HepG2 (cell line): ENCODE measurements around the gene NSD2. TPM values are rescaled to one million over a fixed set of nuclear protein-coding genes. Genes with fewer than 3 reads are reported as not detected.

Experiments
- ATAC-seq: fragments of 200-7000 bp; cut with Tn5 transposase; 3 replicates; pipeline ENCODE4 v1.9.1; 2020; ENCODE audit warnings: mild to moderate bottlenecking, moderate library complexity
- BruUV-seq: library from RNA; stranded (reverse); fragments of 400-500 nt; replicated peaks from 2 replicates; lab custom pipeline; 2021; lab: Mats Ljungman, UMichigan
- CTCF ChIA-PET: fragments of 300-600 bp; formaldehyde crosslinking; extraction: SDS; loops from one replicate; lab custom pipeline; 2021; ENCODE audit warnings: low total read pairs, inconsistent platforms, low intra/inter-chr PET ratio; lab: Yijun Ruan, JAX
- POLR2A ChIA-PET: fragments of 350-600 bp; sonication (Branson Sonifier 250); formaldehyde crosslinking; loops from one replicate; lab custom pipeline; 2020; ENCODE audit warnings: antibody characterized with exemption, inconsistent platforms; lab: Yijun Ruan, JAX
- DNase-seq: peaks from one replicate; pipeline ENCODE4 v3.0.0-alpha.2; 2015; ENCODE audit warnings: low spot score
- FAIRE-seq: peaks from 3 replicates; lab custom pipeline; 2011; peaks lifted over from hg19 to GRCh38; lab: Jason Lieb, UNC
- H2AFZ ChIP-seq: one replicate; pipeline ENCODE4 v1.6.1; 2011; ENCODE audit warnings: low read length, inconsistent platforms
- H3K27ac ChIP-seq: fragments of 300-600 bp; 3 replicates; pipeline ENCODE4 v1.8.0; 2011; ENCODE audit warnings: mixed run types, mild to moderate bottlenecking, mixed read lengths, low read length, inconsistent platforms; ENCODE audit not compliant: insufficient read depth; ENCODE audit errors: extremely low read length
- H3K27me3 ChIP-seq, 2 experiments: fragments of 200-600 bp in 1 of 2; 2 replicates in 1 of 2; 3 replicates in 1 of 2; pipeline versions ENCODE4 v1.6.0 to v1.8.0; 2011; ENCODE audit warnings: low read length in 2 of 2, mild to moderate bottlenecking in 2 of 2, moderate library complexity in 2 of 2, inconsistent platforms in 1 of 2; ENCODE audit not compliant: insufficient read depth in 2 of 2, control insufficient read depth in 1 of 2
- H3K36me3 ChIP-seq, 2 experiments: fragments of 200-600 bp in 1 of 2; replicated peaks in 1 of 2; 2 replicates in 1 of 2; 3 replicates in 1 of 2; pipeline versions ENCODE4 v1.5.1 to v1.8.0; 2011; ENCODE audit warnings: low read length in 2 of 2, inconsistent platforms in 1 of 2; ENCODE audit not compliant: insufficient read depth in 2 of 2, control insufficient read depth in 1 of 2
- H3K4me1 ChIP-seq: 2 replicates; pipeline ENCODE4 v1.5.1; 2012; ENCODE audit warnings: low read length, inconsistent platforms; ENCODE audit not compliant: insufficient read depth
- H3K4me2 ChIP-seq: 2 replicates; pipeline ENCODE4 v1.6.0; 2011; ENCODE audit warnings: low read depth, low read length, inconsistent platforms
- H3K4me3 ChIP-seq, 3 experiments: fragments of 200-600 bp in 1 of 3; sonication (generic), shearing (Covaris generic) in 1 of 3; replicated peaks in 1 of 3; 2 replicates each; pipeline ENCODE4 v1.5.1; 2011 to 2016; ENCODE audit warnings: low read length in 3 of 3, inconsistent platforms in 2 of 3, low read depth in 2 of 3, mild to moderate bottlenecking in 2 of 3, control low read depth in 1 of 3, mixed read lengths in 1 of 3; ENCODE audit not compliant: insufficient read depth in 1 of 3
- H3K79me2 ChIP-seq: one replicate; pipeline ENCODE4 v1.6.1; 2011; ENCODE audit warnings: low read length, inconsistent platforms; ENCODE audit not compliant: insufficient read depth
- H3K9ac ChIP-seq: 2 replicates; pipeline ENCODE4 v1.6.0; 2011; ENCODE audit warnings: mild to moderate bottlenecking, low read depth, low read length, inconsistent platforms; ENCODE audit not compliant: insufficient read depth
- H3K9me3 ChIP-seq: 2 replicates; pipeline ENCODE4 v1.5.1; 2012; ENCODE audit warnings: mild to moderate bottlenecking, low read length
- H4K20me1 ChIP-seq: 2 replicates; pipeline ENCODE4 v1.6.0; 2011; ENCODE audit warnings: inconsistent platforms, mild to moderate bottlenecking, low read length, moderate library complexity; ENCODE audit not compliant: insufficient read depth
- AGO1 ChIP-seq: fragments of 200-400 bp; formaldehyde crosslinking; IDR thresholded peaks from 2 replicates; pipeline ENCODE4 v1.6.1; 2017; ENCODE audit warnings: mild to moderate bottlenecking, low read depth, low read length, moderate library complexity; ENCODE audit not compliant: poor library complexity, severe bottlenecking
- CHD4 ChIP-seq: fragments of 200-600 bp; sonication (generic); IDR thresholded peaks from 2 replicates; pipeline ENCODE4 v1.7.0; 2017; ENCODE audit warnings: mild to moderate bottlenecking, low read length, borderline replicate concordance
- CTCF ChIP-seq: sonication (generic); formaldehyde crosslinking; IDR thresholded peaks from 2 replicates; pipeline ENCODE4 v1.5.0; 2020; ENCODE audit warnings: mild to moderate bottlenecking, missing genetic modification reagents, moderate library complexity
- REST ChIP-seq, 2 experiments: IDR thresholded peaks; 2 replicates each; pipeline ENCODE4 v1.6.1; 2011 to 2012; ENCODE audit warnings: low read length in 2 of 2, borderline replicate concordance in 1 of 2, low read depth in 1 of 2, mild to moderate bottlenecking in 1 of 2, moderate library complexity in 1 of 2
- SNRNP70 ChIP-seq: fragments of 200-400 bp; formaldehyde crosslinking; IDR thresholded peaks from 2 replicates; pipeline ENCODE4 v1.6.1; 2017; ENCODE audit warnings: mild to moderate bottlenecking, low read depth, low read length, moderate library complexity
- STAG1 ChIP-seq: sonication (generic); formaldehyde crosslinking; IDR thresholded peaks from 2 replicates; pipeline ENCODE4 v1.4.0; 2020; ENCODE audit warnings: missing genetic modification reagents
- TOE1 ChIP-seq: sonication (generic); formaldehyde crosslinking; IDR thresholded peaks from 2 replicates; pipeline ENCODE4 v1.4.0; 2020; ENCODE audit warnings: mild to moderate bottlenecking, missing genetic modification reagents
- ZNF24 ChIP-seq: fragments of 450-650 bp; IDR thresholded peaks from 2 replicates; pipeline ENCODE4 v1.6.1; 2017; ENCODE audit warnings: antibody characterized with exemption, mild to moderate bottlenecking
- ZNF329 ChIP-seq: sonication (generic); formaldehyde crosslinking; IDR thresholded peaks from 2 replicates; pipeline ENCODE4 v1.9.0; 2021; ENCODE audit warnings: low read depth, mild to moderate bottlenecking, missing genetic modification reagents
- ZNF460 ChIP-seq: sonication (generic); formaldehyde crosslinking; IDR thresholded peaks from 2 replicates; pipeline ENCODE4 v1.5.1; 2020; ENCODE audit warnings: missing genetic modification reagents, mild to moderate bottlenecking, borderline replicate concordance
- ZNF546 ChIP-seq: sonication (generic); formaldehyde crosslinking; conservative IDR thresholded peaks from 2 replicates; pipeline ENCODE4 v1.8.1; 2023; ENCODE audit warnings: mild to moderate bottlenecking, missing genetic modification reagents
- ZNF557 ChIP-seq: sonication (generic); formaldehyde crosslinking; IDR thresholded peaks from 2 replicates; pipeline ENCODE4 v1.4.0; 2020; ENCODE audit warnings: missing genetic modification reagents
- ZNF564 ChIP-seq: sonication (generic); formaldehyde crosslinking; IDR thresholded peaks from 2 replicates; pipeline ENCODE4 v1.8.1; 2023; ENCODE audit warnings: mild to moderate bottlenecking, missing genetic modification reagents
- ZNF781 ChIP-seq: sonication (generic); formaldehyde crosslinking; IDR thresholded peaks from 2 replicates; pipeline ENCODE4 v1.5.1; 2020; ENCODE audit warnings: borderline replicate concordance, mild to moderate bottlenecking, missing genetic modification reagents; ENCODE audit errors: not compliant biosample characterization
- ZNF841 ChIP-seq: sonication (generic); formaldehyde crosslinking; IDR thresholded peaks from 2 replicates; pipeline ENCODE4 v1.8.1; 2023; ENCODE audit warnings: missing genetic modification reagents, borderline replicate concordance
- WGBS: methylation state at CpG from one replicate; pipeline ENCODE4 v1.1.6; 2017; ENCODE audit warnings: low lambda C conversion rate; 5-methylcytosine and 5-hydroxymethylcytosine counted together
- in situ Hi-C: cut with HindIII; loops from 2 replicates; pipeline ENCODE4 v1.10.0; 2017; ENCODE audit warnings: low pct_unique_long_range_greater_than_20kb; ENCODE audit not compliant: extremely low pct_ligation_motif_present
- intact Hi-C: fragments of 100-400 bp; cut with micrococcal nuclease; formaldehyde crosslinking; loops from one replicate; pipeline ENCODE4 v1.10.0; 2022; ENCODE audit not compliant: unreplicated experiment
- polyA plus RNA-seq, 8 experiments: library from polyadenylated mRNA; depleted of rRNA in 3 of 8; stranded (reverse) in 7 of 8; unstranded in 1 of 8; fragments of >200 nt; fragmentation: Illumina TruSeq in 4 of 8; extraction: Trizol in 4 of 8; gene quantifications; 2 replicates each; pipeline versions ENCODE4 v1.2.1 to v1.2.3, GENCODE V29; 2011 to 2016; ENCODE audit warnings: low read depth in 4 of 8, missing spikeins in 1 of 8, mixed read lengths in 1 of 8; ENCODE audit not compliant: insufficient read depth in 1 of 8
- total RNA-seq, 5 experiments: library from RNA; depleted of rRNA; stranded (reverse); fragments of >200 nt; fragmentation: Illumina TruSeq; extraction: Trizol; gene quantifications; 2 replicates each; pipeline ENCODE4 v1.2.3, GENCODE V29; 2016; ENCODE audit warnings: low read depth in 1 of 5

Gene NSD2
- total and polyA plus RNA-seq, 2 of the 13 experiments (the other 11 are each of a cell fraction or from before 2014, with no cell fraction given), result 22.0 to 65.9 TPM

- intact Hi-C loops, result loop anchor here (1.0 to 5.0 kb wide), 2 partner anchors 177 to 438 kb away; no protein-coding TSS in a partner anchor
- ChIA-PET POLR2A (interaction anchor here (1.0 to 1.3 kb wide), 4 partner anchors 9 to 233 kb away, joined by 3 to 5 read pairs (median 4); partner anchors contain the start of gene NAT8L), CTCF (interaction anchor here (0.7 to 1.4 kb wide), 3 partner anchors 62 to 945 kb away, joined by 3 to 4 read pairs (median 3); no protein-coding TSS in a partner anchor)
- peak overlapping the region; percentile 80 to 100 (median 99) for H3K4me3 ChIP-seq
- H3K36me3 ChIP-seq, result peaks cover 1 to 10% of the 10 kb centered on the region in 2 experiments; a peak in 2 of 5 replicates
- 2% methylated on average over 22 of the region's 23 CpGs for WGBS
- peak overlapping the region; percentile 98 for H3K27ac ChIP-seq
- H3K4me2 ChIP-seq, result peak overlapping the region; percentile 79
- no peaks in the 10 kb centered on the region for H3K9me3 ChIP-seq
- DNase-seq (peak; percentile 76), ATAC-seq (peak; percentile 88), FAIRE-seq (no peak)
- no peaks in the 10 kb centered on the region; a peak in 1 of 5 replicates for H3K27me3 ChIP-seq
- H3K4me1 ChIP-seq, result peaks cover 26% of the 10 kb centered on the region
- peaks cover 35% of the 10 kb centered on the region for H3K79me2 ChIP-seq
- in situ Hi-C loops, result loop anchor here (25.0 kb wide), 1 partner anchor 178 kb away; no protein-coding TSS in a partner anchor
- peaks cover 13% of the 10 kb centered on the region for H4K20me1 ChIP-seq
- BruUV-seq, result TSS peak; percentile 80
- peak overlapping the region; percentile 99 for H3K9ac ChIP-seq
- no peak overlapping the region for H2AFZ ChIP-seq
- TF ChIP-seq ZNF781 (CRISPR knock-in tag), result peak; percentile 73
- no peak for TF ChIP-seq ZNF546 (CRISPR knock-in tag)
- peak; percentile 70; the same call in 1 of the 2 replicates for TF ChIP-seq CHD4
- TF ChIP-seq ZNF564 (CRISPR knock-in tag), result peak; percentile 46
- TF ChIP-seq STAG1 (CRISPR knock-in tag), result peak; percentile 49
- no peak for TF ChIP-seq SNRNP70
- no peak for TF ChIP-seq AGO1
- no peak for TF ChIP-seq ZNF557 (CRISPR knock-in tag)
- TF ChIP-seq ZNF329 (CRISPR knock-in tag), result no peak
- no peak for TF ChIP-seq TOE1 (CRISPR knock-in tag)
- 0 out of 2 replicates have a peak, but pooled peaks have one; percentile 14 for TF ChIP-seq CTCF (CRISPR knock-in tag)
- 0 out of 2 replicates have a peak, but pooled peaks have one; percentile 23 for TF ChIP-seq ZNF841 (CRISPR knock-in tag)
- 0 out of 4 replicates have a peak, but pooled peaks of 1 of the 2 experiments have one; percentile 76 for TF ChIP-seq REST (IDR thresholded peaks at IDR 0.05; ENCODE audit: borderline replicate concordance in 1 of 2, low read depth in 1 of 2, low read length in 2 of 2)
- no peak for TF ChIP-seq ZNF24
- TF ChIP-seq ZNF460 (CRISPR knock-in tag), result no peak
Observed at GRCh38 chr4:2009651-2010233, 138.5 kb downstream of the NSD2 start.
